Fibroblast of skin of right quadriceps (primary cell): ENCODE measurements around the gene MAB21L1.

ENCODE experiments used
- DNase-seq: peaks from one replicate; pipeline ENCODE4 v3.0.0-alpha.2; 2013

MAB21L1 gene

GRCh38 chr13:35475960-35476943 lies at the start of gene MAB21L1:
MAB21L1 (minus strand) TSS chr13:35476689; CDS start chr13:35476138, 551 bp downstream.
- DNase-seq: peak; percentile 54

DNA sequence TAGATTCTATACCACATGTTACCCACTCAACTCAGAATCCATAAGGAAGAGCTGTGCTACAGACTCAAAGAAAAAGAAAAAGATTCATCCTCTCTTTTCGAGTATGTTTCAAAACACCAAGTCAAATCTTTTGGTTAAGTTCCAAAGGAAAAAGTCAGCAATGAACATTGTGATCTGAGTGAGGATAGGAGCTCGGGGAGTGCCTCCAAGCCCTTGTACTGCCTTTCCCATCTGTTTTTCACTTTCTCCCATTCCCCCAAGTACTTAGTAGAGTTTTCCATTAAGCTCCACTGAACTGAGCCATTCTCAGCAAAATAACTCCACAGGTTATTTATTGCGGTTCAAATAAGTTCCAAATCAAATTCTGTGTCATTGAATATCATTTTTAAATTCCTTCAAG lies 47.7 kb upstream of the MAB21L1 start:
- DNase-seq: no peak

GRCh38 chr13:35518337-35518946 lies 42.0 kb upstream of the MAB21L1 start:
- DNase-seq: peak; percentile 15

DNA sequence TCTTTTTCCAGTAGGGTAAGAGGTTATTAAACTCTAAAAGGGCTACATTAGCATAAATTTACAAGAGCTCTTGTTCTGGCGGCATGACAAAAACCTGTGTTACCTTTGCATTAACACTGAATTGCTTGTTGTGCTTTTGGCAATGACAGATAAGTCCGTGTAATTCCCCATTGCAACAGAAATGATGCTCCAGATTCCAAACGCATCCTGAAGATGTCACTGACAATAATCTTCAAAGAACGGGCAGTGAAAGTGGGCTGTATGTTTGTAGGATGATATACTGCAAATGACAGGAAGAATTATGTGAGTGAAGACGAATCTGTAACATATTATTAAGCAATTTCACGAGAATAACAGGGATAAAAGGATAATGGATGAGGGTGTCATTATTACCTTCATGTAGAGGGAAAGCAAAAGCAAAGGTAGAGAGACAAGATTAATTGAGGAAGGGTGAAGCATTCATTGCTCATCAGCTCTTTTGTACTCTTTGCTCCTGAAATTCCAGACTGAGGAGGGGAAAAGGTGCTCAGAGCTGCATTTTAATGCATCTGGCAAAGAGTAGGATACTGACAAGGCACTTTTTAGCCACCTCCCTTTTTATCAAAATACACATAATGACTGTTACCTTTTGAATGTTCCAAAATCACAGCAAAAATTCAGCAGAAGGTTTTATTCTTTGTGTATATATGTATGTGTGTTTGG lies 38.5 kb upstream of the MAB21L1 start:
- DNase-seq: no peak

- no peak for DNase-seq
These were observed 37.6 kb upstream of the MAB21L1 start for GRCh38 chr13:35514061-35514477.

DNA sequence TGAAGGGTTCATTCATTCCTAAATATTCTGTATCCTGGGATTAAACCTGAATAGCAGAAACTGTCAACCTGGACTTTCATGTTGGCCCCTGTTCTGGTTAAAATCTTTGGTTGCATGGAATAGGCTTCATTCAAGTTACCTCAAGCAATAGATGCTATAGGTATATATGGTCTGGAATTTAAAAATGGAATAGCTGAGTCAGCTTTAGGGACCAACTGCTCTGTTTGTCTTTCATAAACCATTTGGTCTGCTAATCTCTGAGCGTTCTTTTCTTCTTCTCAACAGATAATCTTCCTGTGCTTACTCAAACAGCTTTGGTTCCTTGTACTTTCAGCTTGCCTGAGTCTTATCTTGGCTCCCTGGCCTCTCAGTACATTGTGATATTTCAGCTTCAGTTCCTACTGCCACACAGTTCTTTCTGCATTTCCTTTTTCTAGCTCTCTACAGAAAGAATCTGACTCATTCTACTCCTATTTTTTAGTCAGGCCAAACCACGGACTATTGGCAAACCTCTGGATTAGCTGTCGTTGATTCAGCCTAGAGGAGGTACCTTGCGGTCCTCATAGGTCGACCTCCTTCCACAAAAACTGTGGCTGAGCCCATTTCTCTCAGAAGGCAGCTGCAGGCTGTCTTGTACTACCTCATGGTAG lies 35.9 kb upstream of the MAB21L1 start:
- DNase-seq: peak; percentile 89

DNA sequence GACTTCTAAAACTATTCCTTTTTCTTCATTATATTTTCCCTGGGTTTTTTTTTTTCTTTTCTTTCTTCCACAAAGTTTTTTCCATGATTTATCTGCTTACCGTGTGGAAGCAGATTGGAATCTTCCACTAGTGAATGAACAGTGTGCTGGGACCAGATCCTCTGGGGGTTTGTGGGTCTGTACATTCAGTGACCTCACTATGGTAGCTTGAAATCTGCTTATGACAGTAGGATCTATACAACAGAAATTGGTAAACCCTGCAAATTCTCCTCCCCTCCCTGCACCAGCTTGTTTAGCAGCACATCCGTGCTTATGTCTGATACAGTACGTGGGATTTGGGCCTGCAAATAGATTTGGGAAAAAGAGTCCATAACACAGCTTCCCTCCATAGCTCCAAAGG lies 26.0 kb upstream of the MAB21L1 start:
- DNase-seq: no peak

GRCh38 chr13:35501661-35502235 lies 25.3 kb upstream of the MAB21L1 start:
- no peak for DNase-seq

DNA sequence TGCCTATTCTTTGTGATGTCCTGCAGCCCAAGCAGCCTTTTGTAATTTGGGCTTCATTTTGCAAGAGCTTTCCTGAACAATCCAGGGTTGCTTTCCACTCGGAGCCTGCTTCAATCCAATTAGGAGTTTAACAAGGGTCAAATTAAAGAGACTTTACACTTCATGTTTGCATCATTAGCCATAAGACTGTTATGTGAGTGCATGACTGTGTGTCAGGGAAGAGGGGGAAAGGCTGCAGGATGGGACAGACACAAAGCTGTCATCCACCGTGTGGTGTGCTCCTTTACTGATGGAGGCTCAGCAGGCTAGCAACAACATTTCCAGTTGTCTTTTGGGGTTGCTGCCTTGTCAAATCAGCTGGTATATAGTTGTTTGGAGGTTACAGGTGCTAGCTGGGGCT lies 23.7 kb upstream of the MAB21L1 start:
- DNase-seq: no peak

DNA sequence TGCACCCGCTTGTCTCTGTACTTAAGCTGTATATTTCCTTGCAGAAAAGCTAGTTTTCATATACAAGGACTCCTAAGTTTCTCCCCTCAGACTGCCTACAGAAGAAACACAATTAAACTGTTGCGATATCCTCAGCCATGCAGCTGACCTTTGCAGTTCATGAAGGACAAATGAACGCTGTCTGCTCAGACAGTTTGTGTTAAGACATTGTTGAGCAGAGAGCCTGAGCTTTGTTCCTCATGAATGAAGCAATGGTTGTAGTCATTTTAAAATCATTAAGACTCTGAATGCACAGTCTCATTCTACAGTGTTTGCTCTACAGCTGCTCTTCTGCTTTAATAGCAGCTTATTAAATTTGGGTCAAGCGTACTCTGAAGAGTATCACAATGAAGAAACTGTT lies 23.2 kb upstream of the MAB21L1 start:
- no peak for DNase-seq

DNA sequence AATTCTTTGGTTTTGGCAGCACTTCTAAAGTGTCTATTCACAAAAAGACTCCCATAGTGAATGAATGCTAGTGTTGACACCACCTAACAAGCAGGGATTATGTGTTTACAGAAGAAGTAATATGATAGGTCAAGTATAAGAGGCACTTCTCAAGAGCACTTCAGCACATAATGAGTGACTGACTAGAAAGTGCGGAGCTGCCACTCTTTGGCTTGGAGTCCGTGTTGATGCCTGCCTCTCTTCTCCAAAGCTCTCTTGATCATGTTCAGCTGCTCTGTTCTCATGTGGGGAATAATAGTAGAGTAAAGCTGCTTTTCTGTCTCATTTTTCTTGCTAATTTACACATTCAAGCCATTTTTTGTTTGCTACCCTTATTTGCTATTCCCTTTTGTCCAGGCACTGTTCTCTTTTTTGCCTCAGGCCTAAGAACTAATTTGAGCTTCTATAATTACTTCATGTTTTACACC lies 22.7 kb upstream of the MAB21L1 start:
- no peak for DNase-seq

DNA sequence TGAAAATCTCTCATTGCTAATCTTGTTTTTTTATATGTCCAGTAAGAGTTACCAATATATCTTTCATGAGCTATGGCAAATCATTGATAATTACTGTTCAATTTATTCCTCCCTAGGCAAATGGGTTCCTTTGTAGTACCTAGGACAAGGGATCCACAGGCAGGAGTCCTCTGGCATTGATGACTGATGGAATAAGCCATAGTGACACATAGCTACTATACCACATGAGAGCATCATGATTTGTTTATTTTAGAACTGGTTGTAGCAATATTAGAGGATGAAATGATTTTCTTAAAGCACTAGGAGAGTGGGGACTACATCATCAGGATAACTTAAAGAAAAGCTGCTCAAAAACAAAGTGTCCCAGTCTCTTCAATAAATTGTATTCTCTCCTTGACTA lies 21.7 kb upstream of the MAB21L1 start:
- no peak for DNase-seq

DNA sequence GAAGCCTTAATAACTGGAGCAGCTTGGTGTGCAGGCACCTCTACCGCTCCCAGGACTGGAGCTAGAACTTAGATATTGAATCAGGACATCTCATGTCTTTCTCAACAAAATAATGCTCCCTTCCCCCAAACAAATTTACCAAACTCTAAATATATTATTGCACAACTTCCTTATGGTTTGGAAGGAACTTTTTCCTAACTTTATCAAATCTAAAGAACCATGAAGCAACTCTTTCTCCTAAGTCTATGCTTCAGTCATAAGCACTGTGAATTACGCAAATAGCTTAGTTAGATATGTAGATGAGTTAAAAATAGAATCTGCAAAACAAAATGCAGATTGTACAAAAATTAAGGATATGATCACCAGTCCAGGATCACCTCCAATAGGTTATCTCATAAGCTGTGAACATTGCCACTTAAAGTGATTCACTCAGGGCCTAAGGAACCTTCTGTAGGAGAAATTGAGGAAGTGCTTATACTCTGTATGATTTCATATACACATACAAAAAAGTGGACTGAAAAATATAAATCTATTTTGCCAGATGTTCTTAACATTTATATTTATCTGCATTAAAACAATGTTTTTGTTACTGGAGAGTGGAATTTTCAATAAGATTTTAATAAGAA lies 20.4 kb upstream of the MAB21L1 start:
- DNase-seq: no peak

GRCh38 chr13:35496006-35496405 lies 19.5 kb upstream of the MAB21L1 start:
- DNase-seq: no peak

DNA sequence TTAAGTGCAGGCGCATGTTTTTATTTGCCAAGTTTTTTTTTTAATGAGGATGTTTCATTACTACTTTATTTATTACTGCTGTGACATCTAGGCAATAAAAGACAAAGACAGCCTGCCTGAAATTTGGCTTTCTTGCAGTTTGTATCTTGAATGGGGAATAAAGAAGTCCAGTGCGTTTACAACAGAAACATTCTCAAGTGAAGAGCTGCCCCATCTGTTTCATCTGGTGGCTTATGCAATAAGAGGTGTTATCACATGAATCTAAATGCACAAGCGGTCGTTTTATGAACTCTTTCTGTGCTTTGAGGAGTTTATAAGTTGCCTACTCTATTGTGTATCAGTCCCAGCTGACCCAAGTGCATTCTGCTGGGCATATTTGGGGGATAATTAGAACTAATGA lies 12.6 kb upstream of the MAB21L1 start:
- DNase-seq: no peak

DNA sequence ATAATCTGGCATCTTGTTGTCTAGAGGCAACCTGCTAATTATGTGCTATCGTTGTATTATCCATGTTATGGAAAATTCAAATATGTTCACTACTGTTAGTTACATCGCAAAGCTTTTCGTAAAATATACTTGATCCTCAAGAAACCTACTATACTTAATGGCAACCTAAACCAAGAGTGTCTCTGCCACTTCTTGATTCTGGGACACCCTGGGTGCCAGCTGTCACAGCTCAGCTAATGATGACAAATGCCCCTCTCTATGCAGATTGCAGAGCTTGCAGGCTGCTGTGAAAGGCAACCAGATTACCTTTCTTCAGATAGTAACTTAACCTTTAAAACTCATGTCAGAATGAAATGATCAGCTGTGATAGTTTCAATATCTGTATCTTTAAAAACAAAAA lies 8.9 kb upstream of the MAB21L1 start:
- DNase-seq: no peak

GRCh38 chr13:35484384-35484783 lies 7.9 kb upstream of the MAB21L1 start:
- no peak for DNase-seq

GRCh38 chr13:35483761-35484160 lies 7.3 kb upstream of the MAB21L1 start:
- no peak for DNase-seq

GRCh38 chr13:35482527-35482926 lies 6.0 kb upstream of the MAB21L1 start:
- no peak for DNase-seq

GRCh38 chr13:35481777-35482176 lies 5.3 kb upstream of the MAB21L1 start:
- no peak for DNase-seq

- DNase-seq: no peak
These were observed 3.9 kb upstream of the MAB21L1 start for GRCh38 chr13:35480346-35480745.

- DNase-seq: no peak
These were observed 3.2 kb upstream of the MAB21L1 start for GRCh38 chr13:35479706-35480105.
